Neural cell (in vitro differentiated cells): Measurements from ENCODE around the gene PNLIPRP3. TPM values are rescaled to one million over a fixed set of nuclear protein-coding genes. Genes with fewer than 3 reads are reported as not detected.

Experiments
- H2AFZ ChIP-seq: fragments of 200-600, 300-800 bp; sonication (generic), shearing (Covaris generic); 2 replicates; pipeline ENCODE4 v1.6.0; 2014; ENCODE audit warnings: low read depth, mild to moderate bottlenecking, antibody characterized with exemption, low read length, moderate library complexity
- H3F3A ChIP-seq: fragments of 200-600 bp; shearing (Covaris generic); 2 replicates; pipeline ENCODE4 v1.6.1; 2016; ENCODE audit warnings: mild to moderate bottlenecking, moderate library complexity, mixed read lengths, antibody characterized with exemption, low read length; ENCODE audit not compliant: insufficient read depth, poor library complexity, severe bottlenecking
- H3K27ac ChIP-seq: fragments of 200-600, 300-800 bp; sonication (generic), shearing (Covaris generic); 2 replicates; pipeline ENCODE4 v1.5.1; 2014; ENCODE audit warnings: mild to moderate bottlenecking, low read length, moderate library complexity
- H3K27me3 ChIP-seq: fragments of 300-800, 200-600 bp; sonication (generic), shearing (Covaris generic); 2 replicates; pipeline ENCODE4 v1.6.0; 2014; ENCODE audit warnings: mild to moderate bottlenecking, low read depth, low read length, moderate library complexity; ENCODE audit not compliant: insufficient read depth
- H3K36me3 ChIP-seq: fragments of 300-800, 200-600 bp; sonication (generic), shearing (Covaris generic); 2 replicates; pipeline ENCODE4 v1.5.1; 2014; ENCODE audit warnings: mild to moderate bottlenecking, antibody characterized with exemption, low read length, moderate library complexity; ENCODE audit not compliant: insufficient read depth
- H3K4me2 ChIP-seq: fragments of 300-800, 200-600 bp; sonication (generic), shearing (Covaris generic); 2 replicates; pipeline ENCODE4 v1.6.0; 2014; ENCODE audit warnings: mild to moderate bottlenecking, low read length
- H3K4me3 ChIP-seq: fragments of 300-800, 200-600 bp; sonication (generic), shearing (Covaris generic); 2 replicates; pipeline ENCODE4 v1.5.1; 2014; ENCODE audit warnings: mild to moderate bottlenecking, low read length, moderate library complexity
- H3K79me2 ChIP-seq: fragments of 200-600 bp; shearing (Covaris generic); replicated peaks from 2 replicates; pipeline ENCODE4 v1.6.0; 2014; ENCODE audit warnings: mild to moderate bottlenecking, low read length, moderate library complexity; ENCODE audit not compliant: insufficient read depth
- H3K9ac ChIP-seq: fragments of 300-800, 200-600 bp; sonication (generic), shearing (Covaris generic); 2 replicates; pipeline ENCODE4 v1.6.1; 2016; ENCODE audit warnings: mild to moderate bottlenecking, low read length, mixed read lengths
- H3K9me2 ChIP-seq: fragments of 200-600 bp; shearing (Covaris generic); 2 replicates; pipeline ENCODE4 v1.6.1; 2016; ENCODE audit warnings: mild to moderate bottlenecking, low read length, mixed read lengths; ENCODE audit not compliant: insufficient read depth
- H3K9me3 ChIP-seq: fragments of 200-600, 300-800 bp; sonication (generic), shearing (Covaris generic); 2 replicates; pipeline ENCODE4 v1.6.1; 2016; ENCODE audit warnings: mild to moderate bottlenecking, mixed run types, low read length, moderate library complexity, mixed read lengths
- H4K20me1 ChIP-seq: fragments of 200-600 bp; shearing (Covaris generic); 2 replicates; pipeline ENCODE4 v1.6.1; 2016; ENCODE audit warnings: mild to moderate bottlenecking, mixed run types; ENCODE audit not compliant: insufficient read depth
- EP300 ChIP-seq: fragments of 450-650 bp; conservative IDR thresholded peaks from 2 replicates; pipeline ENCODE4 v1.6.1; 2014; ENCODE audit warnings: antibody characterized with exemption, mild to moderate bottlenecking, moderate library complexity; ENCODE audit not compliant: poor library complexity, severe bottlenecking
- EZH2 ChIP-seq: fragments of 200-600, 300-800 bp; shearing (Covaris generic), sonication (generic); IDR thresholded peaks from 2 replicates; pipeline ENCODE4 v1.6.1; 2014; ENCODE audit warnings: antibody characterized with exemption, low read length, borderline replicate concordance, mild to moderate bottlenecking; ENCODE audit not compliant: insufficient read depth, poor library complexity, severe bottlenecking
- MXI1 ChIP-seq: fragments of 450-650 bp; conservative IDR thresholded peaks from 2 replicates; pipeline ENCODE4 v1.6.1; 2014; ENCODE audit warnings: antibody characterized with exemption, mild to moderate bottlenecking; ENCODE audit not compliant: poor library complexity, severe bottlenecking
- POLR2AphosphoS5 ChIP-seq: IDR thresholded peaks from 2 replicates; pipeline ENCODE4 v1.6.1; 2012
- RAD21 ChIP-seq: fragments of 450-650 bp; conservative IDR thresholded peaks from 2 replicates; pipeline ENCODE4 v1.6.1; 2014; ENCODE audit warnings: antibody characterized with exemption, mild to moderate bottlenecking, moderate library complexity
- SMC3 ChIP-seq: fragments of 450-650 bp; conservative IDR thresholded peaks from 2 replicates; pipeline ENCODE4 v1.6.1; 2014; ENCODE audit warnings: antibody characterized with exemption, mild to moderate bottlenecking, moderate library complexity; ENCODE audit not compliant: poor library complexity
- TAF1 ChIP-seq: IDR thresholded peaks from 2 replicates; pipeline ENCODE4 v1.6.1; 2012; ENCODE audit warnings: low read depth
- polyA plus RNA-seq: library from polyadenylated mRNA; depleted of rRNA; stranded (reverse); fragments of >200 nt; gene quantifications from 2 replicates; pipeline ENCODE4 v1.2.3, GENCODE V29; 2014
- TF ChIP-seq, protein P1 (sequence below): IDR thresholded peaks from 2 replicates; pipeline ENCODE4 v1.6.1; 2012; ENCODE audit warnings: borderline replicate concordance
- TF ChIP-seq, protein P2 (sequence below): fragments of 450-650 bp; IDR thresholded peaks from 2 replicates; pipeline ENCODE4 v1.5.1; 2014; ENCODE audit warnings: antibody characterized with exemption, mild to moderate bottlenecking, moderate library complexity; ENCODE audit not compliant: poor library complexity, severe bottlenecking

Gene PNLIPRP3
- polyA plus RNA-seq, 1 donor from 2014 or later: not detected

DNA sequence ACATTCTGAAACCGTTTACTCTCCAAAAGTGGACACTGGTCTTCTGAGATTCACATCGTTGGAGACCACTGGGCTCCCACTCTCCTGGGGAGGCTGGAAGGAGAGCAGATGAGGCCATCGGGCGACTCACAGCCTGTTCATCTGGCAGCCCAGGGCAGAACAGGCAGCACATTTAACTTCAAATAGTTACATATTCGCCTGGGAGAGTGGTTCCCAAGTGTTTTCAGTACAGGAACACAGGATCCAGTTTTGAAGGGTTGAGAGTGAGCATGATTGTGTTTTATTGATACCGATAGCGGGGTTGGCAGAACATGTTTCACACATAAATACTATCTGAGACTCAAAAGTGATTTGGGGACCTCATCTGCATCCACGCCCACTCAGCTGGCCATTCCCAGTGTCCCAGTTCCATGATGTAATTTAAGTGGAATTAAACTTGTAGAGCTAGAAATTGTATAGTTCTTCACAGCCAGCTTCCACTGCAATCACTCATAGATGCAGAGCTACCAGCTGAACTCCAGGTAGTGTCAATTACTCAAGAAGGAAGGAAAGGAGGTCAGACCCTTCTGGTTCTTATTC is 95.2 kb downstream of the PNLIPRP3 start:
- Histone ChIP-seq H4K20me1 (no peaks in the 10 kb centered on the region), H3K9me2 (no peaks in the 10 kb centered on the region), H2AFZ (no peak overlapping the region), H3K27me3 (no peaks in the 10 kb centered on the region), H3K9ac (no peak overlapping the region), H3K9me3 (no peaks in the 10 kb centered on the region), H3K36me3 (no peaks in the 10 kb centered on the region), H3K27ac (no peak overlapping the region), H3K79me2 (no peaks in the 10 kb centered on the region), H3K4me2 (no peak overlapping the region), H3F3A (no peaks in the 10 kb centered on the region), H3K4me3 (no peak overlapping the region)
- TF ChIP-seq SMC3: no peak
- TF ChIP-seq, protein P1, sequence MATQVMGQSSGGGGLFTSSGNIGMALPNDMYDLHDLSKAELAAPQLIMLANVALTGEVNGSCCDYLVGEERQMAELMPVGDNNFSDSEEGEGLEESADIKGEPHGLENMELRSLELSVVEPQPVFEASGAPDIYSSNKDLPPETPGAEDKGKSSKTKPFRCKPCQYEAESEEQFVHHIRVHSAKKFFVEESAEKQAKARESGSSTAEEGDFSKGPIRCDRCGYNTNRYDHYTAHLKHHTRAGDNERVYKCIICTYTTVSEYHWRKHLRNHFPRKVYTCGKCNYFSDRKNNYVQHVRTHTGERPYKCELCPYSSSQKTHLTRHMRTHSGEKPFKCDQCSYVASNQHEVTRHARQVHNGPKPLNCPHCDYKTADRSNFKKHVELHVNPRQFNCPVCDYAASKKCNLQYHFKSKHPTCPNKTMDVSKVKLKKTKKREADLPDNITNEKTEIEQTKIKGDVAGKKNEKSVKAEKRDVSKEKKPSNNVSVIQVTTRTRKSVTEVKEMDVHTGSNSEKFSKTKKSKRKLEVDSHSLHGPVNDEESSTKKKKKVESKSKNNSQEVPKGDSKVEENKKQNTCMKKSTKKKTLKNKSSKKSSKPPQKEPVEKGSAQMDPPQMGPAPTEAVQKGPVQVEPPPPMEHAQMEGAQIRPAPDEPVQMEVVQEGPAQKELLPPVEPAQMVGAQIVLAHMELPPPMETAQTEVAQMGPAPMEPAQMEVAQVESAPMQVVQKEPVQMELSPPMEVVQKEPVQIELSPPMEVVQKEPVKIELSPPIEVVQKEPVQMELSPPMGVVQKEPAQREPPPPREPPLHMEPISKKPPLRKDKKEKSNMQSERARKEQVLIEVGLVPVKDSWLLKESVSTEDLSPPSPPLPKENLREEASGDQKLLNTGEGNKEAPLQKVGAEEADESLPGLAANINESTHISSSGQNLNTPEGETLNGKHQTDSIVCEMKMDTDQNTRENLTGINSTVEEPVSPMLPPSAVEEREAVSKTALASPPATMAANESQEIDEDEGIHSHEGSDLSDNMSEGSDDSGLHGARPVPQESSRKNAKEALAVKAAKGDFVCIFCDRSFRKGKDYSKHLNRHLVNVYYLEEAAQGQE: no peak
- TF ChIP-seq RAD21: no peak
- TF ChIP-seq POLR2AphosphoS5: no peak

DNA sequence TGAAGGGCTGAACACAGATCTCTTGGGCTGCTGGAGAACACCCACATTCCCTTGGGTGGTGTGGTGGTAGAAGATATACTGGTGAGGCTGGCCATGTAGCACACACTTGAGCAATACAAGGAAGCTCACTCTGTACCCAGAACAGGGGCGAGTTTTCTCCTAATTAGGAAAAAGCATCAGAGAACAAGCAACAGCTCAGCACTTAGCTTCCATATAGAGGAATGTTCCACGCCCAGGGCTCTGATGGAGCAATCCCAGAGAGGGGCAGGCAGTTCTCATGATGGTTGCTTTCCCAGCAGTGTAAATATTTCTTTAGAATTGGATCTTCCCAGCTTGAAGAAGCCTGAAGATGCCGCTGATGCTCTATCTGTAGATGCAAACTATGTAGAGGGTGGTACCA is 97.1 kb downstream of the PNLIPRP3 start:
- no peak overlapping the region for H3K4me2 ChIP-seq
- no peak overlapping the region for H3K27ac ChIP-seq
- no peaks in the 10 kb centered on the region for H3K9me2 ChIP-seq
- H3K9ac ChIP-seq: no peak overlapping the region
- H3K9me3 ChIP-seq: no peaks in the 10 kb centered on the region
- no peaks in the 10 kb centered on the region for H4K20me1 ChIP-seq
- H3K27me3 ChIP-seq: no peaks in the 10 kb centered on the region
- no peaks in the 10 kb centered on the region for H3F3A ChIP-seq
- no peak for TF ChIP-seq RAD21
- no peak for TF ChIP-seq MXI1
- TF ChIP-seq SMC3: no peak
- TF ChIP-seq, protein P1: no peak
- TF ChIP-seq POLR2AphosphoS5: no peak
- TF ChIP-seq EZH2: no peak
- TF ChIP-seq EP300: no peak
- TF ChIP-seq TAF1: no peak
- TF ChIP-seq, protein P2, sequence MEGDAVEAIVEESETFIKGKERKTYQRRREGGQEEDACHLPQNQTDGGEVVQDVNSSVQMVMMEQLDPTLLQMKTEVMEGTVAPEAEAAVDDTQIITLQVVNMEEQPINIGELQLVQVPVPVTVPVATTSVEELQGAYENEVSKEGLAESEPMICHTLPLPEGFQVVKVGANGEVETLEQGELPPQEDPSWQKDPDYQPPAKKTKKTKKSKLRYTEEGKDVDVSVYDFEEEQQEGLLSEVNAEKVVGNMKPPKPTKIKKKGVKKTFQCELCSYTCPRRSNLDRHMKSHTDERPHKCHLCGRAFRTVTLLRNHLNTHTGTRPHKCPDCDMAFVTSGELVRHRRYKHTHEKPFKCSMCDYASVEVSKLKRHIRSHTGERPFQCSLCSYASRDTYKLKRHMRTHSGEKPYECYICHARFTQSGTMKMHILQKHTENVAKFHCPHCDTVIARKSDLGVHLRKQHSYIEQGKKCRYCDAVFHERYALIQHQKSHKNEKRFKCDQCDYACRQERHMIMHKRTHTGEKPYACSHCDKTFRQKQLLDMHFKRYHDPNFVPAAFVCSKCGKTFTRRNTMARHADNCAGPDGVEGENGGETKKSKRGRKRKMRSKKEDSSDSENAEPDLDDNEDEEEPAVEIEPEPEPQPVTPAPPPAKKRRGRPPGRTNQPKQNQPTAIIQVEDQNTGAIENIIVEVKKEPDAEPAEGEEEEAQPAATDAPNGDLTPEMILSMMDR: no peak
- H2AFZ ChIP-seq: no peak overlapping the region
- no peaks in the 10 kb centered on the region for H3K36me3 ChIP-seq
- H3K4me3 ChIP-seq: no peak overlapping the region
- H3K79me2 ChIP-seq: no peaks in the 10 kb centered on the region
